CD8-positive, alpha-beta memory T cell (primary cell): ENCODE measurements around the gene PKHD1. TPM values are rescaled to one million over a fixed set of nuclear protein-coding genes. Genes with fewer than 3 reads are reported as not detected.

Experiments
- CTCF ChIA-PET: fragments of 350-600 bp; sonication (Branson Sonifier 250); formaldehyde crosslinking; loops from one replicate; lab custom pipeline; 2021; ENCODE audit warnings: antibody characterized with exemption; lab: Charles Lee
- POLR2A ChIA-PET: fragments of 350-600 bp; sonication (Branson Sonifier 250); formaldehyde crosslinking; loops from one replicate; lab custom pipeline; 2021; ENCODE audit warnings: antibody characterized with exemption; lab: Charles Lee
- DNase-seq, 5 donors: peaks; one replicate each; pipeline versions ENCODE4 v3.0.0 to v3.0.0-alpha.2; 2020 to 2022; ENCODE audit warnings: mixed read lengths in 1 of 5
- H3K27ac ChIP-seq: one replicate; pipeline ENCODE4 v1.7.0; 2013; ENCODE audit warnings: low read depth, mild to moderate bottlenecking, low read length, moderate library complexity
- H3K27me3 ChIP-seq: 2 replicates; pipeline ENCODE4 v1.7.0; 2013; ENCODE audit warnings: low read length, mild to moderate bottlenecking; ENCODE audit not compliant: insufficient read depth, poor library complexity, severe bottlenecking
- H3K36me3 ChIP-seq: 2 replicates; pipeline ENCODE4 v1.7.0; 2013; ENCODE audit warnings: mild to moderate bottlenecking, low read length, moderate library complexity; ENCODE audit not compliant: insufficient read depth
- H3K4me1 ChIP-seq: 2 replicates; pipeline ENCODE4 v1.7.0; 2013; ENCODE audit warnings: mild to moderate bottlenecking, low read length, moderate library complexity; ENCODE audit not compliant: insufficient read depth
- H3K4me3 ChIP-seq: 2 replicates; pipeline ENCODE4 v1.7.0; 2013; ENCODE audit warnings: mild to moderate bottlenecking, low read length
- H3K9me3 ChIP-seq: 2 replicates; pipeline ENCODE4 v1.7.0; 2013; ENCODE audit warnings: mild to moderate bottlenecking, low read length
- H3K27ac Mint-ChIP-seq, 8 donors: one replicate each; pipeline ENCODE4 v1.8.0; 2020 to 2021; ENCODE audit warnings: mixed read lengths in 8 of 8, mild to moderate bottlenecking in 6 of 8, inconsistent platforms in 3 of 8, moderate library complexity in 3 of 8
- H3K27me3 Mint-ChIP-seq, 2 donors: one replicate each; pipeline ENCODE4 v1.8.0; 2020 to 2021; ENCODE audit warnings: mixed read lengths in 2 of 2, mild to moderate bottlenecking in 1 of 2, moderate library complexity in 1 of 2
- H3K36me3 Mint-ChIP-seq, 3 donors: one replicate each; pipeline ENCODE4 v1.8.0; 2020 to 2021; ENCODE audit warnings: mixed read lengths in 3 of 3, inconsistent platforms in 1 of 3, mild to moderate bottlenecking in 1 of 3
- H3K4me1 Mint-ChIP-seq, 3 donors: one replicate each; pipeline ENCODE4 v1.8.0; 2020 to 2021; ENCODE audit warnings: mixed read lengths in 3 of 3, inconsistent platforms in 1 of 3, mild to moderate bottlenecking in 1 of 3
- H3K4me3 Mint-ChIP-seq, 7 donors: one replicate each; pipeline ENCODE4 v1.8.0; 2020 to 2021; ENCODE audit warnings: mixed read lengths in 7 of 7, mild to moderate bottlenecking in 6 of 7, moderate library complexity in 4 of 7, inconsistent platforms in 2 of 7
- H3K9me3 Mint-ChIP-seq, 5 donors: one replicate each; pipeline ENCODE4 v1.8.0; 2020 to 2022; ENCODE audit warnings: mixed read lengths in 5 of 5, mild to moderate bottlenecking in 3 of 5, moderate library complexity in 2 of 5, inconsistent platforms in 1 of 5
- polyA plus RNA-seq: library from polyadenylated mRNA; unstranded; fragments of 300-500 nt; fragmentation: Illumina TruSeq; gene quantifications from one replicate; pipeline ENCODE4 v1.2.3, GENCODE V29; 2021
- total RNA-seq, 2 experiments: library from RNA; stranded (reverse); gene quantifications; one replicate each; pipeline ENCODE4 v1.2.3, GENCODE V29; 2021

Gene PKHD1
- total and polyA plus RNA-seq, 3 experiments from 2014 or later: not detected

- Histone ChIP-seq H3K36me3 (no peaks in the 10 kb centered on the region), H3K27ac (no peak overlapping the region), H3K4me1 (no peaks in the 10 kb centered on the region), H3K27me3 (no peaks in the 10 kb centered on the region), H3K9me3 (no peaks in the 10 kb centered on the region), H3K4me3 (no peak overlapping the region)
- Mint-ChIP-seq H3K36me3 (no peaks in the 10 kb centered on the region), H3K4me3 (no peak overlapping the region), H3K4me1 (no peaks in the 10 kb centered on the region), H3K27me3 (no peaks in the 10 kb centered on the region), H3K27ac (no peak overlapping the region), H3K9me3 (peaks cover 0 to 4% (median 0%) of the 10 kb centered on the region in 5 donors)
- POLR2A ChIA-PET: no interaction called here
- no peak for DNase-seq
- CTCF ChIA-PET: no interaction called here
These were observed 362.3 kb downstream of the PKHD1 start for GRCh38 chr6:51725155-51725554.

GRCh38 chr6:51720327-51720726 lies 367.1 kb downstream of the PKHD1 start:
- H3K4me1 ChIP-seq: no peaks in the 10 kb centered on the region
- Mint-ChIP-seq H3K4me1 (no peaks in the 10 kb centered on the region), H3K27ac (no peak overlapping the region), H3K27me3 (no peaks in the 10 kb centered on the region), H3K36me3 (no peaks in the 10 kb centered on the region), H3K9me3 (peaks cover 0 to 2% (median 0%) of the 10 kb centered on the region in 5 donors), H3K4me3 (no peak overlapping the region)
- ChIA-PET CTCF (no interaction called here), POLR2A (no interaction called here)
- H3K36me3 ChIP-seq: no peaks in the 10 kb centered on the region
- DNase-seq: no peak
- H3K27me3 ChIP-seq: no peaks in the 10 kb centered on the region
- no peak overlapping the region for H3K4me3 ChIP-seq
- no peak overlapping the region for H3K27ac ChIP-seq
- no peaks in the 10 kb centered on the region for H3K9me3 ChIP-seq

- H3K27me3 ChIP-seq: no peaks in the 10 kb centered on the region
- H3K9me3 ChIP-seq: no peaks in the 10 kb centered on the region
- Mint-ChIP-seq H3K4me3 (no peak overlapping the region), H3K27me3 (no peaks in the 10 kb centered on the region), H3K4me1 (no peaks in the 10 kb centered on the region), H3K36me3 (no peaks in the 10 kb centered on the region), H3K27ac (no peak overlapping the region), H3K9me3 (peaks cover 0 to 2% (median 0%) of the 10 kb centered on the region in 5 donors)
- H3K4me3 ChIP-seq: no peak overlapping the region
- no peaks in the 10 kb centered on the region for H3K36me3 ChIP-seq
- POLR2A ChIA-PET: no interaction called here
- H3K4me1 ChIP-seq: no peaks in the 10 kb centered on the region
- H3K27ac ChIP-seq: no peak overlapping the region
- CTCF ChIA-PET: no interaction called here
- DNase-seq: no peak
These were observed 368.1 kb downstream of the PKHD1 start for GRCh38 chr6:51719297-51719696.

- no peaks in the 10 kb centered on the region for H3K9me3 ChIP-seq
- Mint-ChIP-seq H3K36me3 (no peaks in the 10 kb centered on the region), H3K4me1 (no peaks in the 10 kb centered on the region), H3K4me3 (no peak overlapping the region), H3K27me3 (no peaks in the 10 kb centered on the region), H3K9me3 (peaks cover 0 to 2% (median 0%) of the 10 kb centered on the region in 5 donors), H3K27ac (no peak overlapping the region)
- DNase-seq: no peak
- H3K4me1 ChIP-seq: no peaks in the 10 kb centered on the region
- H3K36me3 ChIP-seq: no peaks in the 10 kb centered on the region
- no peaks in the 10 kb centered on the region for H3K27me3 ChIP-seq
- ChIA-PET POLR2A (no interaction called here), CTCF (no interaction called here)
- H3K4me3 ChIP-seq: no peak overlapping the region
- no peak overlapping the region for H3K27ac ChIP-seq
These were observed 368.9 kb downstream of the PKHD1 start for GRCh38 chr6:51718533-51718932.

GRCh38 chr6:51717477-51717876 lies 369.9 kb downstream of the PKHD1 start:
- H3K9me3 ChIP-seq: no peaks in the 10 kb centered on the region
- DNase-seq: no peak
- Mint-ChIP-seq H3K27me3 (no peaks in the 10 kb centered on the region), H3K4me3 (no peak overlapping the region), H3K27ac (peak overlapping the region in 1 of 8 donors; percentile 57), H3K4me1 (no peaks in the 10 kb centered on the region), H3K36me3 (no peaks in the 10 kb centered on the region), H3K9me3 (peaks cover 0 to 2% (median 0%) of the 10 kb centered on the region in 5 donors)
- H3K36me3 ChIP-seq: no peaks in the 10 kb centered on the region
- CTCF ChIA-PET: no interaction called here
- POLR2A ChIA-PET: no interaction called here
- H3K27ac ChIP-seq: no peak overlapping the region
- no peaks in the 10 kb centered on the region for H3K4me1 ChIP-seq
- no peaks in the 10 kb centered on the region for H3K27me3 ChIP-seq
- no peak overlapping the region for H3K4me3 ChIP-seq

GRCh38 chr6:51711876-51712275 lies 375.5 kb downstream of the PKHD1 start:
- no peak overlapping the region for H3K4me3 Mint-ChIP-seq
- CTCF ChIA-PET: no interaction called here
- no peaks in the 10 kb centered on the region for H3K36me3 Mint-ChIP-seq
- H3K27me3 Mint-ChIP-seq: no peaks in the 10 kb centered on the region
- Histone ChIP-seq H3K4me1 (no peaks in the 10 kb centered on the region), H3K27me3 (no peaks in the 10 kb centered on the region), H3K9me3 (no peaks in the 10 kb centered on the region), H3K4me3 (no peak overlapping the region), H3K27ac (no peak overlapping the region), H3K36me3 (no peaks in the 10 kb centered on the region)
- H3K27ac Mint-ChIP-seq: no peak overlapping the region
- POLR2A ChIA-PET: no interaction called here
- no peak for DNase-seq
- H3K9me3 Mint-ChIP-seq: peaks cover 0 to 4% (median 0%) of the 10 kb centered on the region in 5 donors
- H3K4me1 Mint-ChIP-seq: no peaks in the 10 kb centered on the region

GRCh38 chr6:51706086-51706485 lies 381.3 kb downstream of the PKHD1 start:
- ChIA-PET CTCF (no interaction called here), POLR2A (no interaction called here)
- H3K27ac Mint-ChIP-seq: no peak overlapping the region
- Histone ChIP-seq H3K9me3 (no peaks in the 10 kb centered on the region), H3K4me3 (no peak overlapping the region), H3K27ac (no peak overlapping the region), H3K36me3 (no peaks in the 10 kb centered on the region), H3K27me3 (no peaks in the 10 kb centered on the region), H3K4me1 (no peaks in the 10 kb centered on the region)
- H3K9me3 Mint-ChIP-seq: peaks cover 0 to 8% (median 0%) of the 10 kb centered on the region in 5 donors
- H3K27me3 Mint-ChIP-seq: no peaks in the 10 kb centered on the region
- no peak for DNase-seq
- no peaks in the 10 kb centered on the region for H3K4me1 Mint-ChIP-seq
- H3K36me3 Mint-ChIP-seq: no peaks in the 10 kb centered on the region
- H3K4me3 Mint-ChIP-seq: no peak overlapping the region

- no peak for DNase-seq
- Histone ChIP-seq H3K9me3 (no peaks in the 10 kb centered on the region), H3K4me1 (no peaks in the 10 kb centered on the region), H3K27me3 (no peaks in the 10 kb centered on the region), H3K4me3 (no peak overlapping the region), H3K36me3 (no peaks in the 10 kb centered on the region), H3K27ac (no peak overlapping the region)
- CTCF ChIA-PET: no interaction called here
- Mint-ChIP-seq H3K4me3 (no peak overlapping the region), H3K27ac (no peak overlapping the region), H3K36me3 (no peaks in the 10 kb centered on the region), H3K9me3 (peaks cover 0 to 8% (median 0%) of the 10 kb centered on the region in 5 donors), H3K4me1 (no peaks in the 10 kb centered on the region), H3K27me3 (no peaks in the 10 kb centered on the region)
- POLR2A ChIA-PET: no interaction called here
These were observed 382.4 kb downstream of the PKHD1 start for GRCh38 chr6:51704932-51705540.
